ENCODE measurements around the gene KAT7.

DNA sequence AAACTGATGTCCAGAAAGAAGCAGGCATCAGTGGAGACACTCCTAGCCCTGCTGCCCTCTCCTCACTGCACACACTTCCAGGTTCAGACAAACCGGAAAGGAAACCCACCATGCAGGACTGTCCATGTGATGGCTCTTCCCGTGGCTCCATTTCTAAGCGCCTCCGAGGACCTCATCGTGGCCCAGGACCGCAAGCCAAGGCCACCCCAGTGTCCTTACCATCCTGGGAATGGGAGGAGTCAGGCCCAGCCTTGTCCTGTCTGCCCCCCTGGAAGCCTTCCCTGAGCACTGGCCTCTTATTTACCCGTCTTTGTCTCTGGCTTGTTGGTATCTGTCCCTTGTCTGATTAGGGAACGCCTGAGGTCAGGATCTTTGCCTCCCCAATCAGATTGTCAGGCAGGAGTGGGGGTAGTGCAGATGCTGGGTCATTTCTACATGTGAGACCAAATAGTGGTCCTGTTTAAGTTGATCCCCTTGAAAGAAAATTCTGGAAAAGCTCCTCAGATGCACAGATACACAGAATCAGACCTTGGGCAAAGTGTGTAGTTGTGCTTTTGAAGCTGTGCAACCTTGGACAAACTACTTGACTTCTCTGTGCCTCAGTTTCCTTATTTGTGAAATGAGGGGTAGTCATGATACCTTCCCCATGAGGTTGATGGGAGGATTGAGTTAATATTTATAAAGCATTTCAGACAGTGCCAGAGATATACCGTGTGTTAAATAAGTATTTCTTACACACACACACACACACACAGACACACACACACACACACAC lies 58.6 kb downstream of the KAT7 start:
- TF ChIP-seq, protein P1, sequence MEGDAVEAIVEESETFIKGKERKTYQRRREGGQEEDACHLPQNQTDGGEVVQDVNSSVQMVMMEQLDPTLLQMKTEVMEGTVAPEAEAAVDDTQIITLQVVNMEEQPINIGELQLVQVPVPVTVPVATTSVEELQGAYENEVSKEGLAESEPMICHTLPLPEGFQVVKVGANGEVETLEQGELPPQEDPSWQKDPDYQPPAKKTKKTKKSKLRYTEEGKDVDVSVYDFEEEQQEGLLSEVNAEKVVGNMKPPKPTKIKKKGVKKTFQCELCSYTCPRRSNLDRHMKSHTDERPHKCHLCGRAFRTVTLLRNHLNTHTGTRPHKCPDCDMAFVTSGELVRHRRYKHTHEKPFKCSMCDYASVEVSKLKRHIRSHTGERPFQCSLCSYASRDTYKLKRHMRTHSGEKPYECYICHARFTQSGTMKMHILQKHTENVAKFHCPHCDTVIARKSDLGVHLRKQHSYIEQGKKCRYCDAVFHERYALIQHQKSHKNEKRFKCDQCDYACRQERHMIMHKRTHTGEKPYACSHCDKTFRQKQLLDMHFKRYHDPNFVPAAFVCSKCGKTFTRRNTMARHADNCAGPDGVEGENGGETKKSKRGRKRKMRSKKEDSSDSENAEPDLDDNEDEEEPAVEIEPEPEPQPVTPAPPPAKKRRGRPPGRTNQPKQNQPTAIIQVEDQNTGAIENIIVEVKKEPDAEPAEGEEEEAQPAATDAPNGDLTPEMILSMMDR (IDR thresholded peaks at IDR 0.05; ENCODE audit: control extremely low read depth in 1 of 3, insufficient read depth in 1 of 3, low read depth in 1 of 3, low read length in 3 of 3), result no peak
- TF ChIP-seq TBP (IDR thresholded peaks at IDR 0.05; ENCODE audit: low read depth, low read length) (no peak), POLR2A (IDR thresholded peaks at IDR 0.05; ENCODE audit: control extremely low read depth in 1 of 2, low read depth in 2 of 2, low read length in 2 of 2) (no peak), POLR2AphosphoS5 (IDR thresholded peaks at IDR 0.05; ENCODE audit: low read depth, low read length) (no peak), ZNF274 (IDR thresholded peaks at IDR 0.05; ENCODE audit: borderline replicate concordance, extremely low read depth, low read length) (no peak), SUZ12 (IDR thresholded peaks at IDR 0.05; ENCODE audit: low read length) (no peak), SP1 (IDR thresholded peaks at IDR 0.05; ENCODE audit: low read depth, low read length) (no peak), TAF1 (IDR thresholded peaks at IDR 0.05; ENCODE audit: low read depth, low read length) (no peak), YY1 (IDR thresholded peaks at IDR 0.05; ENCODE audit: low read depth, low read length) (no peak), SP4 (IDR thresholded peaks at IDR 0.05; ENCODE audit: low read length) (no peak), BRCA1 (IDR thresholded peaks at IDR 0.05; ENCODE audit: low read depth, low read length) (no peak), CBX8 (IDR thresholded peaks at IDR 0.05; ENCODE audit: borderline replicate concordance, low read depth, low read length) (no peak)

Measured in H1 (cell line).